ENCODE results near the gene PRKCZ. TPM values are rescaled to one million over a fixed set of nuclear protein-coding genes. Genes with fewer than 3 reads are reported as not detected.
A peak's percentile ranks its signal among the peaks of the same experiment; 100 is the strongest.
"Not testable (repeated sequence)": the region's sequence is repeated elsewhere in the genome, so short reads cannot be mapped to it uniquely, and the experiment has no call there.

Gene PRKCZ
- polyA plus RNA-seq, 3 donors, result 0.74 to 1.9 (median 1.4) TPM

DNA sequence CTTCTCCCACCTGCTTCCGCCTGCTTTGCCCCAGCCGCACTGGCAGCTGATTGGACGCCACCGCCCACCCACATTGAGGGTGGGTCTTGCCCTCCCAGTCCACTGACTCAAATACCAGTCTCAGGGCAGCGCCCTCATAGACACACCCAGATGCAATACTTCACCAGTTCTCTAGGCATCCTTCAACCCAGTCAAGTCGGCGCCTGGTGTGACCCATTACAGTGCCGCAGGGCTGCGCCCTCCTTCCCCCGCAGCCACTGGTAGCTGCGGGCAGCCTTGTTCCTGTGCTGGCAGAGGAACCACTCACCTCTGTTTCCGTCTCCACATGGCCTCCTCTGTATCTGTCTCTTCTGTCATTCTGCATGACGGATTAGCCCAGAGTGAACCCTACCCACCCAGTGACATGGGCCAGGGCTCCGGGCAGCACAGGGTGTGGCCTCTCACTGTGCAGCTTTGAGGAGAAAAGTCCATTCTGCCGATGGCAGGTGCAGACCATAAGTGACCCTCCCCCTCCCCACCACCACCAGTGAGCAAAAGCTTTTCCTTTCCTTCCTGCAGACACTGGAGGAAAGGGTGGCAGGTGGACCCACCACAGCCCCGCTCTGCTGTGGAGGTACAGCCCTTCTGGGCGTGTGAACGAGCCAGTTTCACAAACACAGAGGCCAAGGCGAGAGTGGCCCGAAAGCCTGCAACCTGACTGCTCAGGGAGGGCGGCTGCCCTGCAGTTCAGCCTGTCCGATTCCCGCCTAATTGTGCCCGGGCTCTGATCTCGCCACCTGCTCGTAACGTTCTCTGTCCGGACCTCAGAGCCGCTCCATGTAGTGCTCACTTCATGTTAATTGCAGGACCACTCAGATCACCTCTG lies 87.3 kb downstream of the PRKCZ start:
- peaks cover 20% of the 10 kb centered on the region for H3K4me1 Mint-ChIP-seq
- H3K9me3 Mint-ChIP-seq, result peaks cover 0 to 1% (median 0%) of the 10 kb centered on the region in 7 donors
- H3K4me3 Mint-ChIP-seq, result no peak overlapping the region
- H3K27ac ChIP-seq (ENCODE audit: low read depth in 1 of 2, low read length in 2 of 2), result no peak overlapping the region
- H3K4me1 ChIP-seq (ENCODE audit: control insufficient read depth in 1 of 2, insufficient read depth in 2 of 2, low read length in 2 of 2), result peaks cover 28 to 39% of the 10 kb centered on the region in 2 donors
- H3K4me3 ChIP-seq (replicated peaks in 1 of 3; ENCODE audit: low read depth in 2 of 3, low read length in 3 of 3), result no peak overlapping the region
- no peaks in the 10 kb centered on the region for H3K27me3 ChIP-seq (ENCODE audit: control insufficient read depth in 2 of 2, insufficient read depth in 2 of 2, low read length in 2 of 2)
- no peak for DNase-seq
- intact Hi-C loops (cut with micrococcal nuclease), result loop anchor here in 1 of 2 donors (5.0 to 10.0 kb wide), 2 partner anchors 35 to 223 kb away; partner anchors contain the start of genes CALML6 and TMEM52
- H3K9me3 ChIP-seq (replicated peaks in 1 of 2; ENCODE audit: control insufficient read depth in 1 of 2, insufficient read depth in 1 of 2, low read length in 2 of 2), result no peaks in the 10 kb centered on the region
- peaks cover 0 to 2% of the 10 kb centered on the region in 2 donors for H3K36me3 Mint-ChIP-seq
- H2AFZ ChIP-seq (ENCODE audit: insufficient read depth, low read depth, low read length, poor library complexity, severe bottlenecking), result no peak overlapping the region
- no peaks in the 10 kb centered on the region for H3K79me2 ChIP-seq (ENCODE audit: insufficient read depth, low read length)
- no peaks in the 10 kb centered on the region for H3K36me3 ChIP-seq (replicated peaks in 1 of 2; ENCODE audit: control insufficient read depth in 1 of 2, insufficient read depth in 2 of 2, low read length in 2 of 2)
- H3K4me2 ChIP-seq (replicated peaks; ENCODE audit: extremely low read depth, low read length, poor library complexity, severe bottlenecking), result no peak overlapping the region
- H3K9ac ChIP-seq (ENCODE audit: insufficient read depth, low read length, poor library complexity, severe bottlenecking), result no peak overlapping the region
- H3K27ac Mint-ChIP-seq, result no peak overlapping the region
- no peaks in the 10 kb centered on the region for H4K20me1 ChIP-seq (ENCODE audit: insufficient read depth, low read length)
- H3K27me3 Mint-ChIP-seq (ENCODE audit: low read depth in 3 of 3), result peaks cover 0 to 6% (median 5%) of the 10 kb centered on the region in 3 donors
- WGBS (ENCODE audit: insufficient coverage), result 89% methylated on average over 24 of the region's 29 CpGs
- TF ChIP-seq, protein P1, sequence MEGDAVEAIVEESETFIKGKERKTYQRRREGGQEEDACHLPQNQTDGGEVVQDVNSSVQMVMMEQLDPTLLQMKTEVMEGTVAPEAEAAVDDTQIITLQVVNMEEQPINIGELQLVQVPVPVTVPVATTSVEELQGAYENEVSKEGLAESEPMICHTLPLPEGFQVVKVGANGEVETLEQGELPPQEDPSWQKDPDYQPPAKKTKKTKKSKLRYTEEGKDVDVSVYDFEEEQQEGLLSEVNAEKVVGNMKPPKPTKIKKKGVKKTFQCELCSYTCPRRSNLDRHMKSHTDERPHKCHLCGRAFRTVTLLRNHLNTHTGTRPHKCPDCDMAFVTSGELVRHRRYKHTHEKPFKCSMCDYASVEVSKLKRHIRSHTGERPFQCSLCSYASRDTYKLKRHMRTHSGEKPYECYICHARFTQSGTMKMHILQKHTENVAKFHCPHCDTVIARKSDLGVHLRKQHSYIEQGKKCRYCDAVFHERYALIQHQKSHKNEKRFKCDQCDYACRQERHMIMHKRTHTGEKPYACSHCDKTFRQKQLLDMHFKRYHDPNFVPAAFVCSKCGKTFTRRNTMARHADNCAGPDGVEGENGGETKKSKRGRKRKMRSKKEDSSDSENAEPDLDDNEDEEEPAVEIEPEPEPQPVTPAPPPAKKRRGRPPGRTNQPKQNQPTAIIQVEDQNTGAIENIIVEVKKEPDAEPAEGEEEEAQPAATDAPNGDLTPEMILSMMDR (IDR thresholded peaks at IDR 0.05), result no peak

DNA sequence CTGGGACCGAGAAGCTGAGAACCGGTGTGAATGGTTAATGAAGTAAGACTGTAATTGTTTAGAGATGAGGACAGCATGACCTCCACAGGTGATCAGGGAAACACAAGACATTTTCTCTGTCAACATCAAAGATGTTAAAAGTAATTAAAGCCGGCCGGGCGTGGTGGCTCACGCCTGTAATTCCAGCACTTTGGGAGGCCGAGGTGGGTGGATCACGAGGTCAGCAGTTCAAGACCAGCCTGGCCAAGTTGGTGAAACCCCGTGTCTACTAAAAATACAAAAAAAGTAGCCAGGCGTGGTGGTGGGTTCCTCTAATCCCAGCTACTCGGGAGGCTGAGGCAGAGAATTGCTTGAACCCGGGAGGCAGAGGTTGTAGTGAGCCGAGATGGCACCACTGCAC lies 88.9 kb downstream of the PRKCZ start:
- H3K79me2 ChIP-seq (ENCODE audit: insufficient read depth, low read length); H3K27me3 Mint-ChIP-seq (ENCODE audit: low read depth in 3 of 3); DNase-seq; H3K4me3 Mint-ChIP-seq; H4K20me1 ChIP-seq (ENCODE audit: insufficient read depth, low read length); H3K36me3 Mint-ChIP-seq; H3K4me3 ChIP-seq (replicated peaks in 1 of 3; ENCODE audit: low read depth in 2 of 3, low read length in 3 of 3); H3K9me3 ChIP-seq (replicated peaks in 1 of 2; ENCODE audit: control insufficient read depth in 1 of 2, insufficient read depth in 1 of 2, low read length in 2 of 2); H3K4me2 ChIP-seq (replicated peaks; ENCODE audit: extremely low read depth, low read length, poor library complexity, severe bottlenecking); H3K9ac ChIP-seq (ENCODE audit: insufficient read depth, low read length, poor library complexity, severe bottlenecking); H3K27ac ChIP-seq (ENCODE audit: low read depth in 1 of 2, low read length in 2 of 2); H3K9me3 Mint-ChIP-seq; H3K36me3 ChIP-seq (replicated peaks in 1 of 2; ENCODE audit: control insufficient read depth in 1 of 2, insufficient read depth in 2 of 2, low read length in 2 of 2); H3K27me3 ChIP-seq (ENCODE audit: control insufficient read depth in 2 of 2, insufficient read depth in 2 of 2, low read length in 2 of 2); H2AFZ ChIP-seq (ENCODE audit: insufficient read depth, low read depth, low read length, poor library complexity, severe bottlenecking): not testable (repeated sequence)
- intact Hi-C loops (cut with micrococcal nuclease), result loop anchor here in 1 of 2 donors (5.0 to 10.0 kb wide), 2 partner anchors 33 to 224 kb away; partner anchors contain the start of genes CALML6 and TMEM52
- Mint-ChIP-seq H3K4me1 (peaks cover 25% of the 10 kb centered on the region), H3K27ac (peak overlapping the region in 1 of 7 donors; percentile 40)
- peaks cover 32 to 43% of the 10 kb centered on the region in 2 donors for H3K4me1 ChIP-seq (ENCODE audit: control insufficient read depth in 1 of 2, insufficient read depth in 2 of 2, low read length in 2 of 2)
- 98% methylated on average over 11 of the region's 13 CpGs for WGBS (ENCODE audit: insufficient coverage)
